Loucy (cell line): ENCODE measurements around the gene LDLRAD4.

ENCODE experiments used
- CTCF ChIP-seq: fragments of 200-600 bp; sonication (generic); conservative IDR thresholded peaks from 2 replicates; pipeline ENCODE4 v1.5.1; 2014; ENCODE audit warnings: mild to moderate bottlenecking, antibody characterized with exemption, low read length
- EZH2phosphoT487 ChIP-seq: fragments of 200-600 bp; IDR thresholded peaks from 2 replicates; pipeline ENCODE4 v1.6.1; 2018; ENCODE audit warnings: antibody characterized with exemption, mild to moderate bottlenecking, moderate library complexity, borderline replicate concordance

GRCh38 chr18:13447621-13448334, 229.2 kb downstream of the LDLRAD4 start:
- TF ChIP-seq CTCF (no peak), EZH2phosphoT487 (no peak)
